GM12878 (cell line): ENCODE measurements around the gene GMDS.

Source experiments
- BHLHE40 ChIP-seq, 2 experiments: fragments of 450-650 bp in 1 of 2; IDR thresholded peaks; 2 replicates each; pipeline ENCODE4 v1.6.1; 2011 to 2017; ENCODE audit warnings: low read depth in 2 of 2, borderline replicate concordance in 1 of 2, improper control_type of control experiment in 1 of 2, low read length in 1 of 2, mild to moderate bottlenecking in 1 of 2
- CHD2 ChIP-seq: IDR thresholded peaks from 2 replicates; pipeline ENCODE4 v1.6.1; 2011; ENCODE audit warnings: low read depth, low read length, improper control_type of control experiment, borderline replicate concordance
- CTCF ChIP-seq, 3 experiments: IDR thresholded peaks in 2 of 3; conservative IDR thresholded peaks in 1 of 3; 2 replicates each; pipeline ENCODE4 v1.5.1; 2011; ENCODE audit warnings: low read depth in 3 of 3, low read length in 3 of 3, mild to moderate bottlenecking in 3 of 3, control low read depth in 2 of 3, moderate library complexity in 2 of 3, inconsistent platforms in 1 of 3, mixed read lengths in 1 of 3; ENCODE audit not compliant: control insufficient read depth in 2 of 3, insufficient read depth in 1 of 3; ENCODE audit errors: extremely low read depth in 1 of 3
- EZH2 ChIP-seq: IDR thresholded peaks from 2 replicates; pipeline ENCODE4 v1.6.1; 2012; ENCODE audit warnings: low read depth, mild to moderate bottlenecking, control low read depth, inconsistent platforms, low read length, borderline replicate concordance; ENCODE audit not compliant: control insufficient read depth
- JUNB ChIP-seq: IDR thresholded peaks from 2 replicates; pipeline ENCODE4 v1.6.1; 2016; ENCODE audit warnings: antibody characterized with exemption, mild to moderate bottlenecking
- JUND ChIP-seq: IDR thresholded peaks from 2 replicates; pipeline ENCODE4 v1.6.1; 2012; ENCODE audit warnings: low read depth, mild to moderate bottlenecking, low read length, improper control_type of control experiment, moderate library complexity
- NKRF ChIP-seq: fragments of 450-650 bp; conservative IDR thresholded peaks from 2 replicates; pipeline ENCODE4 v1.6.1; 2017; ENCODE audit warnings: mild to moderate bottlenecking, moderate library complexity
- POLR2A ChIP-seq: IDR thresholded peaks from 2 replicates; pipeline ENCODE4 v1.6.1; 2011; ENCODE audit warnings: low read depth, mild to moderate bottlenecking, low read length
- TAF1 ChIP-seq: IDR thresholded peaks from 2 replicates; pipeline ENCODE4 v1.6.1; 2011; ENCODE audit warnings: mild to moderate bottlenecking, low read depth, low read length, borderline replicate concordance
- YY1 ChIP-seq: IDR thresholded peaks from 2 replicates; pipeline ENCODE4 v1.6.1; 2011; ENCODE audit warnings: low read depth, mild to moderate bottlenecking, low read length

DNA sequence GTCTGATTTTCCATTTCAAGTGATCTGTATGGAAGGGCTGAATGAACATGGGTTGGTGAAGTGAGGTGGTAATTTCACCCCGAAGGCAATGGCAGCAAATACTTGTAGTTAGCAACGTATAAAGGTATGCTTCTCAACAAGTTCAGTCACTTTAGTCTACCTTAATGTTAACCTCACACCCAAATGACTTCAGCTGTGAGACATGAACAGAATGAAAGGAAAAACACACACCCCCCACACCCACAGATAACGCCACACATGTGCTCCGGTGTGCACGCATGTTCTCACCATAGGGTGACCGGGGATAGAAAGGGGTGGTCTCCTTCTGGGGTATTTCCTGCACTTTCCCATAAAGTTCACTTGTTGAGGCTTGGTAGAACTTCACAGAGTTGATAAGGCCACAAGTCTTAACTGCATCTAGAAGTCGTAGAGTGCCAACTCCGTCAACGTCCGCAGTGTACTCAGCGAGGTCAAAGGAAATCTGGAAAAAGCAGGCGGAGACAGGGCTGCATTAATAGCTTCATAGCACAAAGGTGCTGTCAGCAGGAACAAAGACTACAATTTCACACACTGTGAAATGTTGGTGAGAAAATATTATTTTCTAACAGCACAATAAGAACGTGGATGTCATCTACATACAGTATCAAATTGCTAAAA, 284.8 kb downstream of the GMDS start:
- TF ChIP-seq JUNB: no peak
- no peak for TF ChIP-seq TAF1
- no peak for TF ChIP-seq JUND
- no peak for TF ChIP-seq YY1
- no peak for TF ChIP-seq CTCF (IDR thresholded peaks at IDR 0.05 in 2 of 3, conservative IDR thresholded peaks at IDR 0.05 in 1 of 3; ENCODE audit: control insufficient read depth in 2 of 3, extremely low read depth in 1 of 3, insufficient read depth in 1 of 3, low read depth in 3 of 3, low read length in 3 of 3)
- no peak for TF ChIP-seq NKRF
- no peak for TF ChIP-seq BHLHE40 (IDR thresholded peaks at IDR 0.05; ENCODE audit: borderline replicate concordance in 1 of 2, low read depth in 2 of 2, low read length in 1 of 2)
- TF ChIP-seq EZH2: no peak
- no peak for TF ChIP-seq CHD2
- TF ChIP-seq POLR2A: no peak
